Suprapubic skin (tissue), 3 donors: ENCODE results near the gene PWWP2B.

Experiments
- CTCF ChIP-seq, 2 donors: fragments of 200-600 bp in 1 of 2; fragments of 450-650 bp in 1 of 2; sonication (generic) in 1 of 2; IDR thresholded peaks; one replicate each; pipeline ENCODE4 v1.5.1; 2016 to 2019; ENCODE audit warnings: antibody characterized with exemption in 2 of 2, mild to moderate bottlenecking in 1 of 2, moderate library complexity in 1 of 2
- POLR2AphosphoS5 ChIP-seq, 3 donors: sonication (generic); formaldehyde crosslinking; IDR thresholded peaks; one replicate each; pipeline ENCODE4 v1.6.1; 2017; ENCODE audit warnings: antibody characterized with exemption in 3 of 3

- TF ChIP-seq CTCF (IDR thresholded peaks at IDR 0.05) = no peak
- no peak for TF ChIP-seq POLR2AphosphoS5 (IDR thresholded peaks at IDR 0.05)
Observed at GRCh38 chr10:132417257-132417910, 20.4 kb downstream of the PWWP2B start.
